Liver (tissue), 9 donors: ENCODE results near the gene HS6ST3. TPM values are rescaled to one million over a fixed set of nuclear protein-coding genes. Genes with fewer than 3 reads are reported as not detected.

Source experiments
- DNase-seq: peaks from one replicate; pipeline ENCODE4 v3.0.0-alpha.2; 2017; ENCODE audit warnings: low spot score
- H3K27ac ChIP-seq, 2 donors: one replicate each; pipeline ENCODE4 v1.7.0; 2013; ENCODE audit warnings: inconsistent platforms in 2 of 2, low read length in 2 of 2, control low read depth in 1 of 2, low read depth in 1 of 2, mild to moderate bottlenecking in 1 of 2
- H3K27me3 ChIP-seq, 4 donors: one replicate each; pipeline versions ENCODE4 v1.6.1 to v1.7.0; 2013; ENCODE audit warnings: low read length in 3 of 4, inconsistent platforms in 1 of 4, mild to moderate bottlenecking in 1 of 4, moderate library complexity in 1 of 4; ENCODE audit not compliant: control insufficient read depth in 4 of 4, insufficient read depth in 4 of 4
- H3K36me3 ChIP-seq, 4 donors: one replicate each; pipeline versions ENCODE4 v1.6.1 to v1.7.0; 2013; ENCODE audit warnings: low read length in 3 of 4, mild to moderate bottlenecking in 3 of 4, low read depth in 1 of 4, moderate library complexity in 1 of 4; ENCODE audit not compliant: control insufficient read depth in 4 of 4, insufficient read depth in 3 of 4
- H3K4me1 ChIP-seq, 4 donors: one replicate each; pipeline versions ENCODE4 v1.6.1 to v1.7.0; 2013; ENCODE audit warnings: low read length in 3 of 4, mild to moderate bottlenecking in 3 of 4, moderate library complexity in 1 of 4; ENCODE audit not compliant: control insufficient read depth in 4 of 4, insufficient read depth in 4 of 4
- H3K4me3 ChIP-seq, 3 donors: one replicate each; pipeline versions ENCODE4 v1.6.1 to v1.7.0; 2013; ENCODE audit warnings: low read length in 3 of 3, control low read depth in 1 of 3, low read depth in 1 of 3, mild to moderate bottlenecking in 1 of 3
- H3K9ac ChIP-seq, 2 donors: one replicate each; pipeline ENCODE4 v1.7.0; 2013; ENCODE audit warnings: low read length in 2 of 2, mild to moderate bottlenecking in 2 of 2, moderate library complexity in 2 of 2, control low read depth in 1 of 2, low read depth in 1 of 2
- H3K9me3 ChIP-seq, 4 donors: one replicate each; pipeline versions ENCODE4 v1.6.1 to v1.7.0; 2013; ENCODE audit warnings: low read length in 3 of 4; ENCODE audit not compliant: control insufficient read depth in 4 of 4
- EGR1 ChIP-seq, 2 donors: IDR thresholded peaks; 2 replicates each; pipeline ENCODE4 v1.6.1; 2016 to 2018; ENCODE audit warnings: antibody characterized with exemption in 2 of 2, low read depth in 2 of 2
- FOXA1 ChIP-seq: IDR thresholded peaks from 2 replicates; pipeline ENCODE4 v1.6.1; 2016; ENCODE audit warnings: antibody characterized with exemption
- GABPA ChIP-seq, 2 donors: IDR thresholded peaks in 1 of 2; conservative IDR thresholded peaks in 1 of 2; 2 replicates each; pipeline ENCODE4 v1.6.1; 2016; ENCODE audit warnings: antibody characterized with exemption in 2 of 2, mild to moderate bottlenecking in 1 of 2, moderate library complexity in 1 of 2
- HNF4A ChIP-seq, 2 donors: conservative IDR thresholded peaks; 2 replicates each; pipeline ENCODE4 v1.6.1; 2016; ENCODE audit warnings: antibody characterized with exemption in 2 of 2, mild to moderate bottlenecking in 2 of 2
- HNF4G ChIP-seq: IDR thresholded peaks from 2 replicates; pipeline ENCODE4 v1.6.1; 2016; ENCODE audit warnings: antibody characterized with exemption
- NR2F2 ChIP-seq: IDR thresholded peaks from 2 replicates; pipeline ENCODE4 v1.6.1; 2016; ENCODE audit warnings: antibody characterized with exemption
- RXRA ChIP-seq, 2 donors: IDR thresholded peaks; 2 replicates each; pipeline ENCODE4 v1.6.1; 2017 to 2018; ENCODE audit warnings: antibody characterized with exemption in 2 of 2, mild to moderate bottlenecking in 1 of 2
- TAF1 ChIP-seq: conservative IDR thresholded peaks from 2 replicates; pipeline ENCODE4 v1.6.1; 2016; ENCODE audit warnings: antibody characterized with exemption, mild to moderate bottlenecking
- YY1 ChIP-seq: IDR thresholded peaks from 2 replicates; pipeline ENCODE4 v1.6.1; 2016; ENCODE audit warnings: antibody characterized with exemption, mild to moderate bottlenecking
- WGBS: extraction: QIAGEN DNeasy Blood & Tissue Kit; methylation state at CpG from one replicate; pipeline ENCODE4 v1.1.7; 2013; 5-methylcytosine and 5-hydroxymethylcytosine counted together
- polyA plus RNA-seq, 2 donors: library from polyadenylated mRNA; stranded (reverse) in 1 of 2; unstranded in 1 of 2; fragments of 200-250 nt in 1 of 2; fragments of >200 nt in 1 of 2; fragmentation: Nextera tagmentation in 1 of 2; extraction: Ambion mirVana in 1 of 2; gene quantifications; one replicate each; pipeline versions ENCODE4 v1.2.1 to v1.2.3, GENCODE V29; 2013 to 2015
- total RNA-seq, 2 donors: library from RNA; depleted of rRNA; stranded (reverse); fragments of >200 nt; gene quantifications; one replicate each; pipeline ENCODE4 v1.2.3, GENCODE V29; 2014
- TF ChIP-seq, protein P1 (sequence below): fragments of 150-350 bp; IDR thresholded peaks from 2 replicates; pipeline ENCODE4 v1.5.1; 2017; ENCODE audit warnings: improper control_type of control experiment, low read depth, low read length; ENCODE audit not compliant: missing input control
- TF ChIP-seq, protein P2 (sequence below): IDR thresholded peaks from 2 replicates; pipeline ENCODE4 v1.6.1; 2016; ENCODE audit warnings: antibody characterized with exemption
- TF ChIP-seq, protein P3 (sequence below): IDR thresholded peaks from 2 replicates; pipeline ENCODE4 v1.6.1; 2016; ENCODE audit warnings: antibody characterized with exemption
- TF ChIP-seq, protein P4 (sequence below): IDR thresholded peaks from 2 replicates; pipeline ENCODE4 v1.6.1; 2016; ENCODE audit warnings: antibody characterized with exemption, mild to moderate bottlenecking
- donor health status: healthy.
- donor health status: healthy.
- donor health status: healthy.
- donor health status: healthy.
- donor health status: healthy.

HS6ST3 gene
- total and polyA plus RNA-seq, 4 donors, result under 0.01 TPM; not detected in 3

DNA sequence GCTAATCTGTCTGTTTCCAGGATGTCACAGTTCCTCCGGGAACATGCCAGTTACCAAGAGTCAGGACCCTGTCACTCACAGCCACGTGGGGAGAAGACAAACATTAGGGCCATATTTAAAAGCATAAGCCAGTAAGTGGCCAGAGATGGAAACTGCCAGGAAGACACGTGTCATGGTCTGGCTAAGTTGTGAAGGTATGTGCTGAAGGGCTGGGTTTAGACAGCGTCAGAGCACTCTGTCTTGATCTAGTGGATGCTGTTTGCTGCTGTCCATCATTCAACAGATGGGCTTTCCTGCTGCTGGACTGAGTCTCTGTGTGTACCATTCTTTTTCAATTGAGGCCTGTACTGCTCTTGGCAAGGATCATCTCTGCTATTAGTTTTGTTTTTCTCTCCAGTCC is 128.6 kb downstream of the HS6ST3 start:
- Histone ChIP-seq H3K4me1 (no peaks in the 10 kb centered on the region), H3K27me3 (no peaks in the 10 kb centered on the region), H3K27ac (no peak overlapping the region), H3K4me3 (no peak overlapping the region), H3K9ac (no peak overlapping the region), H3K36me3 (no peaks in the 10 kb centered on the region), H3K9me3 (no peaks in the 10 kb centered on the region)
- TF ChIP-seq, protein P1, sequence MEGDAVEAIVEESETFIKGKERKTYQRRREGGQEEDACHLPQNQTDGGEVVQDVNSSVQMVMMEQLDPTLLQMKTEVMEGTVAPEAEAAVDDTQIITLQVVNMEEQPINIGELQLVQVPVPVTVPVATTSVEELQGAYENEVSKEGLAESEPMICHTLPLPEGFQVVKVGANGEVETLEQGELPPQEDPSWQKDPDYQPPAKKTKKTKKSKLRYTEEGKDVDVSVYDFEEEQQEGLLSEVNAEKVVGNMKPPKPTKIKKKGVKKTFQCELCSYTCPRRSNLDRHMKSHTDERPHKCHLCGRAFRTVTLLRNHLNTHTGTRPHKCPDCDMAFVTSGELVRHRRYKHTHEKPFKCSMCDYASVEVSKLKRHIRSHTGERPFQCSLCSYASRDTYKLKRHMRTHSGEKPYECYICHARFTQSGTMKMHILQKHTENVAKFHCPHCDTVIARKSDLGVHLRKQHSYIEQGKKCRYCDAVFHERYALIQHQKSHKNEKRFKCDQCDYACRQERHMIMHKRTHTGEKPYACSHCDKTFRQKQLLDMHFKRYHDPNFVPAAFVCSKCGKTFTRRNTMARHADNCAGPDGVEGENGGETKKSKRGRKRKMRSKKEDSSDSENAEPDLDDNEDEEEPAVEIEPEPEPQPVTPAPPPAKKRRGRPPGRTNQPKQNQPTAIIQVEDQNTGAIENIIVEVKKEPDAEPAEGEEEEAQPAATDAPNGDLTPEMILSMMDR, result no peak
- TF ChIP-seq EGR1 (IDR thresholded peaks at IDR 0.05; ENCODE audit: low read depth in 2 of 2) (no peak), NR2F2 (no peak), RXRA (IDR thresholded peaks at IDR 0.05) (no peak), HNF4A (conservative IDR thresholded peaks at IDR 0.05) (no peak), YY1 (no peak), GABPA (IDR thresholded peaks at IDR 0.05 in 1 of 2, conservative IDR thresholded peaks at IDR 0.05 in 1 of 2) (no peak), TAF1 (no peak), HNF4G (no peak), FOXA1 (no peak)
- TF ChIP-seq, protein P2, sequence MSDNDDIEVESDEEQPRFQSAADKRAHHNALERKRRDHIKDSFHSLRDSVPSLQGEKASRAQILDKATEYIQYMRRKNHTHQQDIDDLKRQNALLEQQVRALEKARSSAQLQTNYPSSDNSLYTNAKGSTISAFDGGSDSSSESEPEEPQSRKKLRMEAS, result no peak
- TF ChIP-seq, protein P3, sequence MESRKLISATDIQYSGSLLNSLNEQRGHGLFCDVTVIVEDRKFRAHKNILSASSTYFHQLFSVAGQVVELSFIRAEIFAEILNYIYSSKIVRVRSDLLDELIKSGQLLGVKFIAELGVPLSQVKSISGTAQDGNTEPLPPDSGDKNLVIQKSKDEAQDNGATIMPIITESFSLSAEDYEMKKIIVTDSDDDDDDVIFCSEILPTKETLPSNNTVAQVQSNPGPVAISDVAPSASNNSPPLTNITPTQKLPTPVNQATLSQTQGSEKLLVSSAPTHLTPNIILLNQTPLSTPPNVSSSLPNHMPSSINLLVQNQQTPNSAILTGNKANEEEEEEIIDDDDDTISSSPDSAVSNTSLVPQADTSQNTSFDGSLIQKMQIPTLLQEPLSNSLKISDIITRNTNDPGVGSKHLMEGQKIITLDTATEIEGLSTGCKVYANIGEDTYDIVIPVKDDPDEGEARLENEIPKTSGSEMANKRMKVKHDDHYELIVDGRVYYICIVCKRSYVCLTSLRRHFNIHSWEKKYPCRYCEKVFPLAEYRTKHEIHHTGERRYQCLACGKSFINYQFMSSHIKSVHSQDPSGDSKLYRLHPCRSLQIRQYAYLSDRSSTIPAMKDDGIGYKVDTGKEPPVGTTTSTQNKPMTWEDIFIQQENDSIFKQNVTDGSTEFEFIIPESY, result no peak
- TF ChIP-seq, protein P4, sequence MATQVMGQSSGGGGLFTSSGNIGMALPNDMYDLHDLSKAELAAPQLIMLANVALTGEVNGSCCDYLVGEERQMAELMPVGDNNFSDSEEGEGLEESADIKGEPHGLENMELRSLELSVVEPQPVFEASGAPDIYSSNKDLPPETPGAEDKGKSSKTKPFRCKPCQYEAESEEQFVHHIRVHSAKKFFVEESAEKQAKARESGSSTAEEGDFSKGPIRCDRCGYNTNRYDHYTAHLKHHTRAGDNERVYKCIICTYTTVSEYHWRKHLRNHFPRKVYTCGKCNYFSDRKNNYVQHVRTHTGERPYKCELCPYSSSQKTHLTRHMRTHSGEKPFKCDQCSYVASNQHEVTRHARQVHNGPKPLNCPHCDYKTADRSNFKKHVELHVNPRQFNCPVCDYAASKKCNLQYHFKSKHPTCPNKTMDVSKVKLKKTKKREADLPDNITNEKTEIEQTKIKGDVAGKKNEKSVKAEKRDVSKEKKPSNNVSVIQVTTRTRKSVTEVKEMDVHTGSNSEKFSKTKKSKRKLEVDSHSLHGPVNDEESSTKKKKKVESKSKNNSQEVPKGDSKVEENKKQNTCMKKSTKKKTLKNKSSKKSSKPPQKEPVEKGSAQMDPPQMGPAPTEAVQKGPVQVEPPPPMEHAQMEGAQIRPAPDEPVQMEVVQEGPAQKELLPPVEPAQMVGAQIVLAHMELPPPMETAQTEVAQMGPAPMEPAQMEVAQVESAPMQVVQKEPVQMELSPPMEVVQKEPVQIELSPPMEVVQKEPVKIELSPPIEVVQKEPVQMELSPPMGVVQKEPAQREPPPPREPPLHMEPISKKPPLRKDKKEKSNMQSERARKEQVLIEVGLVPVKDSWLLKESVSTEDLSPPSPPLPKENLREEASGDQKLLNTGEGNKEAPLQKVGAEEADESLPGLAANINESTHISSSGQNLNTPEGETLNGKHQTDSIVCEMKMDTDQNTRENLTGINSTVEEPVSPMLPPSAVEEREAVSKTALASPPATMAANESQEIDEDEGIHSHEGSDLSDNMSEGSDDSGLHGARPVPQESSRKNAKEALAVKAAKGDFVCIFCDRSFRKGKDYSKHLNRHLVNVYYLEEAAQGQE, result no peak
- WGBS, result 51% methylated on average over 4 of the region's 4 CpGs
- no peak for DNase-seq

DNA sequence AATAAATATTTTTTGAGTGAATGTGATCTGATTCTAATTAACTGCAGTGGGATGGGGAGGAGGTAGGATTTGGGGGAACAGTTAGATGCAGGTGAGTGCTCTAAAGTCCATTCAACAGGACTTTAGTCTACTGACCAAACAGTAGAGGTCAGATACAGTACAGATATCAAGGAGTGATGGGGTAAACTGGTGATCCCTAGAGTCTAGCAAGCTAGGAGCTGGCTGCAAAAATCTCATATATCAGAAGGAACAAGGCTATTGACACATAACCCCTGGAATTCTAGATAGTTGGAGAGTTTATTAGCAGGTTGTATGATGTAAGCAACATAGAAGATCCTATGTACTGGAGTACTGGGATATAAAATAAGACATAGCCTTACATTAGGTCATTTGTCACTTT is 131.6 kb downstream of the HS6ST3 start:
- no peak overlapping the region for H3K4me3 ChIP-seq
- no peak for DNase-seq
- H3K4me1 ChIP-seq, result no peaks in the 10 kb centered on the region
- H3K9me3 ChIP-seq, result no peaks in the 10 kb centered on the region
- H3K27me3 ChIP-seq, result no peaks in the 10 kb centered on the region
- H3K9ac ChIP-seq, result no peak overlapping the region
- H3K27ac ChIP-seq, result no peak overlapping the region
- TF ChIP-seq, protein P4, result no peak
- H3K36me3 ChIP-seq, result no peaks in the 10 kb centered on the region
